Lower leg skin (tissue), 3 donors: ENCODE data around the gene KCNQ2.

Experiments
- POLR2A ChIP-seq, 2 donors: fragments of 450-650 bp; IDR thresholded peaks; one replicate each; pipeline ENCODE4 v1.6.1; 2016 to 2017; ENCODE audit warnings: antibody characterized with exemption in 2 of 2, mild to moderate bottlenecking in 1 of 2, moderate library complexity in 1 of 2
- TF ChIP-seq, protein P1 (sequence below), 3 donors: fragments of 450-650 bp; IDR thresholded peaks; one replicate each; pipeline ENCODE4 v1.5.1; 2016; ENCODE audit warnings: antibody characterized with exemption in 3 of 3, mild to moderate bottlenecking in 3 of 3, moderate library complexity in 2 of 3

DNA sequence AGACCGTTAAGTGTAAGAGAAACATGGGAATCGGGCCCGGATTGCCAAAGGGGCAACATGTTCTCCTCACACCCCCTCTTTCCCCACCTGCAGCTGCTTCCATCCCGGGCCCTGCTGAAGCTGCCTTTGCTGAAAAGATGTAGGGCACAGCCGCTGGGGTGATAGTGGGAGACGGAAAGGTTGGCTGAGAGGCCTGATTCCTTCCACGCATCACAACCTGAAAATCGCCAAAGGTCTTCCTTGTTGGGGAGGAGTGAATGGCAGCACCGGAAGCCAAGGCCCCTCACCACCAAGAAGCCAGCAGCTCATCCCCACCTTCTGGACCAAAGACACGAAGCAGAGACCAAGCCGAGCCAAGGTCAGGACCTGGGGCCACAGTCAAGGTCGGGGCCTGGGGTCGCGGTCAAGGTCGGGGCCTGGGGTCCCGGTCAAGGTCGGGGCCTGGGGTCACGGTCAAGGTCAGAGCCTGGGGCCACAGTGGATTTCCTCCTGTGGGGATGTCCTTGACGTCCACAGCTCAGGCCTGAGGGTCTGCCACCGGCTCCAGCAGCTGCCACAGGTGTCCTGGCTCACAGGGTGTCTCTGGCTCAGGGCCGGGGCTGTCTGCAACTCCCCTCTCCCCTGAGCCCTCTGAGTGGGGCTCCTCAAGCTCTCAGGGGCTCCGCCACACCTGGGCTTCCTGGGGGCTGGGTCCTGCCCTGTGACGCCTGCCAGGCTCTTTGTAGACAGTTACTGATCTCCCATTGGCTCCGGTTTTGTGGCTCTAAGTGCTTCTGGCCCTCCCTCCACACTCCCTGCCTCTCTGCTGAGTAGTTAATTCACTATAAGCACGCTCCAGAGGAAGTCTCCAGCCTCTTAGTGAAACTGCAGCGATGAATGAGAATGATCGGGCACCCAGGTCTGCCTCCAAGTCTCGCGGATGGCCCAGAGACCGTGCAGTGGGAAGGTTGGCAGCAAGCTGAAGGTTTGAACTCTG is 105.8 kb downstream of the KCNQ2 start:
- TF ChIP-seq, protein P1, sequence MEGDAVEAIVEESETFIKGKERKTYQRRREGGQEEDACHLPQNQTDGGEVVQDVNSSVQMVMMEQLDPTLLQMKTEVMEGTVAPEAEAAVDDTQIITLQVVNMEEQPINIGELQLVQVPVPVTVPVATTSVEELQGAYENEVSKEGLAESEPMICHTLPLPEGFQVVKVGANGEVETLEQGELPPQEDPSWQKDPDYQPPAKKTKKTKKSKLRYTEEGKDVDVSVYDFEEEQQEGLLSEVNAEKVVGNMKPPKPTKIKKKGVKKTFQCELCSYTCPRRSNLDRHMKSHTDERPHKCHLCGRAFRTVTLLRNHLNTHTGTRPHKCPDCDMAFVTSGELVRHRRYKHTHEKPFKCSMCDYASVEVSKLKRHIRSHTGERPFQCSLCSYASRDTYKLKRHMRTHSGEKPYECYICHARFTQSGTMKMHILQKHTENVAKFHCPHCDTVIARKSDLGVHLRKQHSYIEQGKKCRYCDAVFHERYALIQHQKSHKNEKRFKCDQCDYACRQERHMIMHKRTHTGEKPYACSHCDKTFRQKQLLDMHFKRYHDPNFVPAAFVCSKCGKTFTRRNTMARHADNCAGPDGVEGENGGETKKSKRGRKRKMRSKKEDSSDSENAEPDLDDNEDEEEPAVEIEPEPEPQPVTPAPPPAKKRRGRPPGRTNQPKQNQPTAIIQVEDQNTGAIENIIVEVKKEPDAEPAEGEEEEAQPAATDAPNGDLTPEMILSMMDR (IDR thresholded peaks at IDR 0.05) = no peak
- no peak for TF ChIP-seq POLR2A (IDR thresholded peaks at IDR 0.05)
